Mucosa of descending colon (tissue), 3 donors: ENCODE measurements around the gene SEZ6L2. TPM values are rescaled to one million over a fixed set of nuclear protein-coding genes. Genes with fewer than 3 reads are reported as not detected.

Experiments used
- ATAC-seq: fragments of 200-7000 bp; cut with Tn5 transposase; one replicate; pipeline ENCODE4 v1.9.1; 2020; ENCODE audit warnings: mild to moderate bottlenecking, moderate library complexity
- DNase-seq, 3 donors: peaks; one replicate each; pipeline ENCODE4 v3.0.0-alpha.2; 2020
- H3K36me3 ChIP-seq: fragments of 200-600 bp; one replicate; pipeline ENCODE4 v1.8.0; 2021; ENCODE audit warnings: low read depth, mild to moderate bottlenecking
- H3K4me1 ChIP-seq: fragments of 200-600 bp; one replicate; pipeline ENCODE4 v1.8.0; 2021; ENCODE audit warnings: low read depth, mild to moderate bottlenecking
- H3K4me3 ChIP-seq: fragments of 200-600 bp; one replicate; pipeline ENCODE4 v1.8.0; 2021; ENCODE audit warnings: mild to moderate bottlenecking
- H3K9me3 ChIP-seq: fragments of 200-600 bp; one replicate; pipeline ENCODE4 v1.8.0; 2021; ENCODE audit warnings: mild to moderate bottlenecking
- CTCF ChIP-seq: fragments of 200-600 bp; IDR thresholded peaks from one replicate; pipeline ENCODE4 v1.8.0; 2022; ENCODE audit warnings: antibody characterized with exemption, mild to moderate bottlenecking
- intact Hi-C, 2 donors: fragments of 100-400 bp; cut with DNase I in 1 of 2; cut with micrococcal nuclease in 1 of 2; formaldehyde crosslinking; loops; one replicate each; pipeline versions ENCODE4 v1.11.0 to v1.11.1; 2022; cut with DNase I, micrococcal nuclease
- total RNA-seq, 3 donors: library from RNA; stranded (reverse); fragmentation: NEBNext Ultra II Directional in 2 of 3; extraction: Animal tissue kit (Norgen Biotek cat#: 25700) in 2 of 3; gene quantifications; one replicate each; pipeline versions ENCODE4 v1.2.1 to v1.2.4, GENCODE V29; 2021 to 2023
- donor health status: DM: no; HTN: no; CAD: no; lungs with moderate emphysema.
- donor health status: DM: no; HTN: no; CAD: no.
- donor health status: DM: no; HTN: yes; CAD: no.

SEZ6L2 gene
- total RNA-seq, 3 donors from 2014 or later: 6.1 to 9.6 (median 7.0) TPM

- DNase-seq (no peak), ATAC-seq (no peak)
- H3K4me3 ChIP-seq: no peak overlapping the region
- no peak for TF ChIP-seq CTCF
- H3K9me3 ChIP-seq: no peaks in the 10 kb centered on the region
- H3K4me1 ChIP-seq: peaks cover 12% of the 10 kb centered on the region
- no peaks in the 10 kb centered on the region for H3K36me3 ChIP-seq
- intact Hi-C loops: no loop called here
Observed at GRCh38 chr16:29898135-29898803, 1.1 kb downstream of the SEZ6L2 start.

DNA sequence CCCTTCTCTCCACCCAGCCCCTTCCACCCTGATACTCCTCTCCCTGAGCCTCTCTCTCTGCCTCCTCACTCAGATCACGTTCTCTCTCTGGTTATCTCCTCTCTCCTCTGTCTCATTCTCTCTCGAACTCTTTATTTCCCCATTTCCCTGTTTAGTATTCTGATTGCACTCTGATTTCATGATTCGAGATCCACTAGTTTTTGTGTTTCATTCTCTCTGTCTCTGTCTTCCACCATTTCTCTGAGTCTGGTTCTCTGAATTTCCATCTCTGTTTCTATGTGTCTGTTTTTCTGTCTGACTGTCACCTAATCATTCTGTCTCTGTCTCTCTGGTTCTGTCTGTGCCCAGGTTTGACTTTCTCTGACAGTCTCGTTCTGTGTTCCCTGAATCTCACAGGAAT, 2.0 kb downstream of the SEZ6L2 start:
- Histone ChIP-seq H3K4me1 (peaks cover 12% of the 10 kb centered on the region), H3K36me3 (no peaks in the 10 kb centered on the region)
- TF ChIP-seq CTCF: no peak

GRCh38 chr16:29896841-29897240, 2.5 kb downstream of the SEZ6L2 start:
- intact Hi-C loops: no loop called here
- no peak for ATAC-seq
- DNase-seq: no peak
- no peaks in the 10 kb centered on the region for H3K36me3 ChIP-seq
- no peak for TF ChIP-seq CTCF
- peaks cover 12% of the 10 kb centered on the region for H3K4me1 ChIP-seq
- H3K9me3 ChIP-seq: no peaks in the 10 kb centered on the region
- H3K4me3 ChIP-seq: no peak overlapping the region

More for the DNA sequence above, 2.0 kb downstream of the SEZ6L2 start:
- DNase-seq (no peak), ATAC-seq (no peak)
- Histone ChIP-seq H3K4me3 (no peak overlapping the region), H3K9me3 (no peaks in the 10 kb centered on the region)
- intact Hi-C loops: no loop called here

DNA sequence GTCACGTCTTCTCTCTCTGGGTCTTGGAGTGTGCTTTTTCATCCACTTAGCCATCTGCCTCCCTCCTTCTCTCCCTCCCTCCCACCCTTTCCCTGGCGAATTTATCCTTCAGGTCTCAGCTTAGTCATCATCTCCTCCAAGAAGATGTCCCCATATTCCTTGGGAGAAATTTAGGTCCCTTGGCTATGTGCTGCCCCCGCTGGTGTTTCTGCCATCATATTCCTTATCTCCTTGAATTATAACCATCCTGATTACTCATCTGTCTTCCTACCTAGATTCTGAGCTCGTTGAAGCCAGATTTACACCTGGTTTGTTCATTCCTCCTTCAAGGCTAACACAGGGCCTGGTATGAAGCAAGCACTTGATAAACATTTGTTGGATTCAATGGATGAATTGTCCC, 5.0 kb downstream of the SEZ6L2 start:
- Histone ChIP-seq H3K9me3 (no peaks in the 10 kb centered on the region), H3K4me3 (no peak overlapping the region), H3K4me1 (peaks cover 3% of the 10 kb centered on the region), H3K36me3 (no peaks in the 10 kb centered on the region)
- no peak for ATAC-seq
- no peak for TF ChIP-seq CTCF
- intact Hi-C loops: no loop called here
- DNase-seq: no peak

DNA sequence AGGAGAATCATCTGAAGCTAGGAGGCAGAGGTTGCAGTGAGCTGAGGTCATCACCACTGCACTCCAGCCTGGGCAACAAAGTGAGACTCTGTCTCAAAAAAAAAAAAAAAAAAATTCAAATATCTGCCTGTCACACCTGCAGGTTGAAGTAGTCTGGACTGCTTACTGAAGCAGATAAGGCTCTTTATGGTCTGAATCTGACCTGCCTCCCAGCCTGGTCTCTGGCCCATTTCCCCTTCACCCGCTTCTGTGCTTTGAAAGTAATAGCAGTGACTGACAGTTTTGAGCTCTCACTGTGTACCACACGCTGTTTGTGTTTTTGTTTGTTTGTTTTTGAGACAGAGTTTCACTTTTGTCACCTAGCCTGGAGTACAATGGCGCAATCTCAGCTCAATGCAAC, 5.8 kb downstream of the SEZ6L2 start:
- intact Hi-C loops: no loop called here
- peaks cover under 1% of the 10 kb centered on the region for H3K4me1 ChIP-seq
- no peaks in the 10 kb centered on the region for H3K36me3 ChIP-seq
- no peak overlapping the region for H3K4me3 ChIP-seq
- DNase-seq: no peak
- no peaks in the 10 kb centered on the region for H3K9me3 ChIP-seq
- ATAC-seq: no peak
- TF ChIP-seq CTCF: no peak

DNA sequence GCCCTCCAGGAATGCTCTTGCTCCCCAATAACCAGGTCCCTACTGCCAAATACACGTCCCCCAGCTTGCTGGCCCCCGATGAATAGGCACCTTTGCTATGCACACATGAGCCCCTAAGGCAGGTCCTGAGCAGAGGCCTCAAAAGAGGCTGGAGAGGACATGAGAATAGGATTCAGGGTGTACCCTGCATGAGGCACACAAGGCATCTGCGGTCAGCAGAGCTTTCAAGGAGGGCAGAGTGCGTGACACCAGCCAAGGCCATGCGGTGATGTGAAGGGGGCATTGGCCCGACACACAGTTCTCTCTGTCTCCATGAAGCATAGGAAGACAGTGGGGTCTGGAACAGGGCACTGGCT, 6.9 kb downstream of the SEZ6L2 start:
- H3K4me1 ChIP-seq: no peaks in the 10 kb centered on the region
- DNase-seq (no peak), ATAC-seq (no peak)
- intact Hi-C loops: no loop called here
- H3K9me3 ChIP-seq: no peaks in the 10 kb centered on the region
- no peak for TF ChIP-seq CTCF
- no peak overlapping the region for H3K4me3 ChIP-seq
- no peaks in the 10 kb centered on the region for H3K36me3 ChIP-seq
